ENCODE results near the gene ARL15.

ARL15 gene

DNA sequence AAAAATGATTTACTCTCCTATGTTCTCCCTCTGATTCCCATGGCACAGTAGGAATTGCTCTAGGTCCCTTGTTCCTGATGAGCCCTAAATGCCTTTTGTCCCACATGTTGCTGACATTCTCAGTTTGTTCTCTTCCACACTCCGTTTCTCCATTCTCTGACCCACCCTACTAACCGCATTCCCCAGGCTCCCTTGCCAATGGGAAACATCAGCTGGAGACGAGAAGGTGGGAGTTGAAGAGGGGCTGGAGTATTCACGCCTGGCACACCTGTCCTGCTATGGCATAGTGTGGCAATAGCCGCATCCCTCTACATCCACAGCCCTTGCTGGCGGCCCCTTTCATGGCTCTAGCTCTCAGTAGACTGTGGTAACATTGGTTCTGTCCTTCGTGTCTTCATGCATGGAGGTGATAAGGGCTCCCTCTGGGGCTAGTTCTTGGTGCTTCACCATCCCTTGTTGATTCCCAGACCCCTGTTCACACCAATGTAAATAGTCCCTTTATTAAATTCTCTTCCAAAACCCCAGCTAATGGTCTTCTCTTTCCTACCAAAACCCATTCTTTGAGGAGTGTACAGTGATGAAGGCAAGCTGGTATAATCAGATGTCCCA is 16.4 kb upstream of the ARL15 start:
- Histone ChIP-seq H3K27ac (no peak overlapping the region), H3K4me3 (ENCODE audit: low read depth, low read length) (no peak overlapping the region), H3K27me3 (replicated peaks) (no peaks in the 10 kb centered on the region), H3K36me3 (replicated peaks) (no peaks in the 10 kb centered on the region)
- TF ChIP-seq, protein P1, sequence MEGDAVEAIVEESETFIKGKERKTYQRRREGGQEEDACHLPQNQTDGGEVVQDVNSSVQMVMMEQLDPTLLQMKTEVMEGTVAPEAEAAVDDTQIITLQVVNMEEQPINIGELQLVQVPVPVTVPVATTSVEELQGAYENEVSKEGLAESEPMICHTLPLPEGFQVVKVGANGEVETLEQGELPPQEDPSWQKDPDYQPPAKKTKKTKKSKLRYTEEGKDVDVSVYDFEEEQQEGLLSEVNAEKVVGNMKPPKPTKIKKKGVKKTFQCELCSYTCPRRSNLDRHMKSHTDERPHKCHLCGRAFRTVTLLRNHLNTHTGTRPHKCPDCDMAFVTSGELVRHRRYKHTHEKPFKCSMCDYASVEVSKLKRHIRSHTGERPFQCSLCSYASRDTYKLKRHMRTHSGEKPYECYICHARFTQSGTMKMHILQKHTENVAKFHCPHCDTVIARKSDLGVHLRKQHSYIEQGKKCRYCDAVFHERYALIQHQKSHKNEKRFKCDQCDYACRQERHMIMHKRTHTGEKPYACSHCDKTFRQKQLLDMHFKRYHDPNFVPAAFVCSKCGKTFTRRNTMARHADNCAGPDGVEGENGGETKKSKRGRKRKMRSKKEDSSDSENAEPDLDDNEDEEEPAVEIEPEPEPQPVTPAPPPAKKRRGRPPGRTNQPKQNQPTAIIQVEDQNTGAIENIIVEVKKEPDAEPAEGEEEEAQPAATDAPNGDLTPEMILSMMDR (IDR thresholded peaks at IDR 0.05; ENCODE audit: low read depth, low read length, missing control alignments), result no peak
- in situ Hi-C loops (cut with HindIII; ENCODE audit: low pct_ligation_motif_present, low sequenced_read_pairs), result no loop called here
- no peak for DNase-seq

DNA sequence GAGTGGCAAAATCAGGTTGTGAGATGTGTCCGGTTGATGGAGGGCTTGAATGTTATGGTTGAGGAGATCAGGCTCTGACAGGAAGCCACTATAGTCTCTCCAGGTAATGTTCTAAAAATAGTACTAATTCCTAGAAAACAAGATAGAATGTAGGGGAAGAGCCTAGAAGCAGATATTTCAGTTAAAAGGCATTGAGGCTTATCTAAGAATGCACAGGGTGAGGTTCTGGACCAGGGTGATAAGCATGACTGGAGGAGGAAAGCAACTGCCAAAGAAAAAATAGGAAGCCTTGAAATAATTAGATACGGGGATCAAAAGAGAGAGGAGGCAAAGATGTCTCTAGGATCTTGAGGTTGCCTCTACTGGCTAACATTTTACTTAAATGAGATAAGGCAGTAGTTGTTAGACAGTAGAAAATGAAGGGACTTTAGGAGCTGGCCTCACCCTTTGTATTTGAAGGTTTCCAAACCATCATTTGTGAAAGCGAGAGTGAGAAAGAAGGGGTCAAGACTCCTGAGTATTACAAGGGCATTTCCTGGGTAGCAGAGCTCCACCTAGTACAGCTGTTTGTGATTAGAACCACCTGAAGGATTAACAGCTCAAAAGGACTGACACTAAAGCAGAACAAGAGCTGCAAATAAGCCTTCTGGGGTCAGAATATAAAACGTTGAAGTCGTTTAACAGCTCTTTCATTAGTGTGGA is 15.4 kb upstream of the ARL15 start:
- in situ Hi-C loops (cut with HindIII; ENCODE audit: low pct_ligation_motif_present, low sequenced_read_pairs), result no loop called here
- Histone ChIP-seq H3K27me3 (replicated peaks) (no peaks in the 10 kb centered on the region), H3K4me3 (ENCODE audit: low read depth, low read length) (no peak overlapping the region), H3K27ac (no peak overlapping the region), H3K36me3 (replicated peaks) (no peaks in the 10 kb centered on the region)
- TF ChIP-seq, protein P1 (IDR thresholded peaks at IDR 0.05; ENCODE audit: low read depth, low read length, missing control alignments), result no peak
- DNase-seq, result no peak

DNA sequence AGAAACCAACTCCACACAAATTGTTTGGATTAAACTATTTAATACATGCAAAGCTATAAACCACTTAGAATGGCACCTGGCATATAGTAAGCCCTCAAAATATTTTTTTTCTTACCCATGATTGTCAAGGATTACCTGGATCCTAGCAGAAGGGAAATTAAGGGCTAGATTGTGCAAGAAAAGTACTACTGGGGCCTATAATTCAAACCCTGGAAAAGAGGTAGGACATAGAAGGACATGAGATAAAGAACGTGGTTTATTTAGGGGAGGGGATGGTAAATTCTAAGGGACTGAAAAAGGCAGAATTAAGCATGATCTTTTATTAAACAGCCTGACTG is 14.9 kb upstream of the ARL15 start:
- DNase-seq, result no peak

DNA sequence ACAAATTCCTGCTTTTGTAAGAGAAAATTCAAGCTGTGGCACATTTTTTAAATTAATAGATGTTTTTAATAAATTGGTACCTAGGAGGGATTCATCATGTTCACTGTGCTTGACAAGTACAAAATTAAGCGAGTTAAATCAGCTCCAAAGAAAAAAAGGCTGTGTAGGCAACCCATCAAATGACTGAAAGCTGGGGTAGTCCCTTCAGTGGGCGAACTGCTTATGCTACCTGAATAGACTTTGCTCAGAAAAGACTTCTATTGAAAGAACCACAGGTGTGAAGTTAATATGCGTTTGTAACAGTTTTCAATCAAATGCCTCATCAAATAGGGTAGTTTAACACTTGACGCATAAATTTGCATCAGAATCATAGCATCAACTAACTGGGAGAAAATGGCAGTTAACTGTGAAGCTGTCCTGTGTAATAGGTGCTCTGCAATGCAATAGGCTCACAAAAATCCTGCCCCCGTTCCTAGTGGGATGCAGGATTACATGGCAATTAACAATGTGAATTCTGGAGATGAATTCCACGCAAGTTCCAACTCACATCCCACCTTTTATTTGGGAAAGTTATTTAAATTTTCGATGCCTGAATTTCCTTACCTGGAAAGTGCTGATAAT is 14.4 kb upstream of the ARL15 start:
- no peak overlapping the region for H3K27ac ChIP-seq
- no peak for DNase-seq
- in situ Hi-C loops (cut with HindIII; ENCODE audit: low pct_ligation_motif_present, low sequenced_read_pairs), result no loop called here
- H3K36me3 ChIP-seq (replicated peaks), result no peaks in the 10 kb centered on the region
- TF ChIP-seq, protein P1 (IDR thresholded peaks at IDR 0.05; ENCODE audit: low read depth, low read length, missing control alignments), result no peak
- peaks cover 2% of the 10 kb centered on the region for H3K27me3 ChIP-seq (replicated peaks)
- H3K4me3 ChIP-seq (ENCODE audit: low read depth, low read length), result no peak overlapping the region

More for the DNA sequence above, 14.9 kb upstream of the ARL15 start:
- Histone ChIP-seq H3K4me3 (ENCODE audit: low read depth, low read length) (no peak overlapping the region), H3K27me3 (replicated peaks) (peaks cover under 1% of the 10 kb centered on the region), H3K27ac (no peak overlapping the region), H3K36me3 (replicated peaks) (no peaks in the 10 kb centered on the region)
- in situ Hi-C loops (cut with HindIII; ENCODE audit: low pct_ligation_motif_present, low sequenced_read_pairs), result no loop called here
- TF ChIP-seq, protein P1 (IDR thresholded peaks at IDR 0.05; ENCODE audit: low read depth, low read length, missing control alignments), result no peak

DNA sequence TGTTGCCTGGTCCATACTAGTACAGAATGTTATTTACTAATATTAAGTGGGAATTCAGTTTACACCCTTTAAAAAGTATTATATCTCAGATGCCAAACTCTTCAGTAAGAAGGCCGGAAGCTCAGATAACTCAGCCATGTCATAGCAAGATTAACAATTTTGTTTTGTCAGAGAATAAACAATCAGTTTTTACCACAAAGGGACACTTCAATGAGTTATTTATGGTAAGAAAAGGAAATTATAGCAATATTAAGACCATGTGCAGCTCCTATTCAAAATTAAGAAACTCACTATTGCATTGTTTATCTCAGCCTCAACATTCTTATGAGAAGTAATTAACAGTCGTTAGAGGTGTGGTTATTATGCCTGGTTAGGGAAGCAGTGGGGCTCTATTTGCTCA is 13.1 kb upstream of the ARL15 start:
- H3K36me3 ChIP-seq (replicated peaks), result no peaks in the 10 kb centered on the region
- no peak for DNase-seq
- no peak overlapping the region for H3K27ac ChIP-seq
- in situ Hi-C loops (cut with HindIII; ENCODE audit: low pct_ligation_motif_present, low sequenced_read_pairs), result no loop called here
- peaks cover 2% of the 10 kb centered on the region for H3K27me3 ChIP-seq (replicated peaks)
- no peak overlapping the region for H3K4me3 ChIP-seq (ENCODE audit: low read depth, low read length)
- TF ChIP-seq, protein P1 (IDR thresholded peaks at IDR 0.05; ENCODE audit: low read depth, low read length, missing control alignments), result no peak

Data from brain microvascular endothelial cell (primary cell).